Neural cell (in vitro differentiated cells): ENCODE results near the gene VPS26B. TPM values are rescaled to one million over a fixed set of nuclear protein-coding genes. Genes with fewer than 3 reads are reported as not detected.

Source experiments
- H2AFZ ChIP-seq: fragments of 200-600, 300-800 bp; sonication (generic), shearing (Covaris generic); 2 replicates; pipeline ENCODE4 v1.6.0; 2014; ENCODE audit warnings: low read depth, mild to moderate bottlenecking, antibody characterized with exemption, low read length, moderate library complexity
- H3F3A ChIP-seq: fragments of 200-600 bp; shearing (Covaris generic); 2 replicates; pipeline ENCODE4 v1.6.1; 2016; ENCODE audit warnings: mild to moderate bottlenecking, moderate library complexity, mixed read lengths, antibody characterized with exemption, low read length; ENCODE audit not compliant: insufficient read depth, poor library complexity, severe bottlenecking
- H3K27ac ChIP-seq: fragments of 200-600, 300-800 bp; sonication (generic), shearing (Covaris generic); 2 replicates; pipeline ENCODE4 v1.5.1; 2014; ENCODE audit warnings: mild to moderate bottlenecking, low read length, moderate library complexity
- H3K27me3 ChIP-seq: fragments of 300-800, 200-600 bp; sonication (generic), shearing (Covaris generic); 2 replicates; pipeline ENCODE4 v1.6.0; 2014; ENCODE audit warnings: mild to moderate bottlenecking, low read depth, low read length, moderate library complexity; ENCODE audit not compliant: insufficient read depth
- H3K36me3 ChIP-seq: fragments of 300-800, 200-600 bp; sonication (generic), shearing (Covaris generic); 2 replicates; pipeline ENCODE4 v1.5.1; 2014; ENCODE audit warnings: mild to moderate bottlenecking, antibody characterized with exemption, low read length, moderate library complexity; ENCODE audit not compliant: insufficient read depth
- H3K4me2 ChIP-seq: fragments of 300-800, 200-600 bp; sonication (generic), shearing (Covaris generic); 2 replicates; pipeline ENCODE4 v1.6.0; 2014; ENCODE audit warnings: mild to moderate bottlenecking, low read length
- H3K4me3 ChIP-seq: fragments of 300-800, 200-600 bp; sonication (generic), shearing (Covaris generic); 2 replicates; pipeline ENCODE4 v1.5.1; 2014; ENCODE audit warnings: mild to moderate bottlenecking, low read length, moderate library complexity
- H3K79me2 ChIP-seq: fragments of 200-600 bp; shearing (Covaris generic); replicated peaks from 2 replicates; pipeline ENCODE4 v1.6.0; 2014; ENCODE audit warnings: mild to moderate bottlenecking, low read length, moderate library complexity; ENCODE audit not compliant: insufficient read depth
- H3K9ac ChIP-seq: fragments of 300-800, 200-600 bp; sonication (generic), shearing (Covaris generic); 2 replicates; pipeline ENCODE4 v1.6.1; 2016; ENCODE audit warnings: mild to moderate bottlenecking, low read length, mixed read lengths
- H3K9me2 ChIP-seq: fragments of 200-600 bp; shearing (Covaris generic); 2 replicates; pipeline ENCODE4 v1.6.1; 2016; ENCODE audit warnings: mild to moderate bottlenecking, low read length, mixed read lengths; ENCODE audit not compliant: insufficient read depth
- H3K9me3 ChIP-seq: fragments of 200-600, 300-800 bp; sonication (generic), shearing (Covaris generic); 2 replicates; pipeline ENCODE4 v1.6.1; 2016; ENCODE audit warnings: mild to moderate bottlenecking, mixed run types, low read length, moderate library complexity, mixed read lengths
- H4K20me1 ChIP-seq: fragments of 200-600 bp; shearing (Covaris generic); 2 replicates; pipeline ENCODE4 v1.6.1; 2016; ENCODE audit warnings: mild to moderate bottlenecking, mixed run types; ENCODE audit not compliant: insufficient read depth
- CTCF ChIP-seq: fragments of 450-650 bp; IDR thresholded peaks from 2 replicates; pipeline ENCODE4 v1.5.1; 2014; ENCODE audit warnings: antibody characterized with exemption, mild to moderate bottlenecking, moderate library complexity; ENCODE audit not compliant: poor library complexity, severe bottlenecking
- EP300 ChIP-seq: fragments of 450-650 bp; conservative IDR thresholded peaks from 2 replicates; pipeline ENCODE4 v1.6.1; 2014; ENCODE audit warnings: antibody characterized with exemption, mild to moderate bottlenecking, moderate library complexity; ENCODE audit not compliant: poor library complexity, severe bottlenecking
- EZH2 ChIP-seq: fragments of 200-600, 300-800 bp; shearing (Covaris generic), sonication (generic); IDR thresholded peaks from 2 replicates; pipeline ENCODE4 v1.6.1; 2014; ENCODE audit warnings: antibody characterized with exemption, low read length, borderline replicate concordance, mild to moderate bottlenecking; ENCODE audit not compliant: insufficient read depth, poor library complexity, severe bottlenecking
- MXI1 ChIP-seq: fragments of 450-650 bp; conservative IDR thresholded peaks from 2 replicates; pipeline ENCODE4 v1.6.1; 2014; ENCODE audit warnings: antibody characterized with exemption, mild to moderate bottlenecking; ENCODE audit not compliant: poor library complexity, severe bottlenecking
- POLR2AphosphoS5 ChIP-seq: IDR thresholded peaks from 2 replicates; pipeline ENCODE4 v1.6.1; 2012
- RAD21 ChIP-seq: fragments of 450-650 bp; conservative IDR thresholded peaks from 2 replicates; pipeline ENCODE4 v1.6.1; 2014; ENCODE audit warnings: antibody characterized with exemption, mild to moderate bottlenecking, moderate library complexity
- REST ChIP-seq: IDR thresholded peaks from 2 replicates; pipeline ENCODE4 v1.6.1; 2012; ENCODE audit warnings: borderline replicate concordance
- SMC3 ChIP-seq: fragments of 450-650 bp; conservative IDR thresholded peaks from 2 replicates; pipeline ENCODE4 v1.6.1; 2014; ENCODE audit warnings: antibody characterized with exemption, mild to moderate bottlenecking, moderate library complexity; ENCODE audit not compliant: poor library complexity
- TAF1 ChIP-seq: IDR thresholded peaks from 2 replicates; pipeline ENCODE4 v1.6.1; 2012; ENCODE audit warnings: low read depth
- polyA plus RNA-seq: library from polyadenylated mRNA; depleted of rRNA; stranded (reverse); fragments of >200 nt; gene quantifications from 2 replicates; pipeline ENCODE4 v1.2.3, GENCODE V29; 2014

The VPS26B gene
- polyA plus RNA-seq, 1 donor from 2014 or later, result 72.6 TPM

- peaks cover 6% of the 10 kb centered on the region for H3K36me3 ChIP-seq
- H3K79me2 ChIP-seq, result no peaks in the 10 kb centered on the region
- no peak overlapping the region for H2AFZ ChIP-seq
- no peak overlapping the region for H3K4me2 ChIP-seq
- H3K27me3 ChIP-seq, result no peaks in the 10 kb centered on the region
- H3K27ac ChIP-seq, result no peak overlapping the region
- no peaks in the 10 kb centered on the region for H3K9me3 ChIP-seq
- TF ChIP-seq REST (no peak), RAD21 (no peak), CTCF (no peak), POLR2AphosphoS5 (no peak), MXI1 (no peak), EZH2 (no peak), TAF1 (no peak), EP300 (no peak), SMC3 (no peak)
- H3K9ac ChIP-seq, result no peak overlapping the region
- no peak overlapping the region for H3K4me3 ChIP-seq
- H3K9me2 ChIP-seq, result no peaks in the 10 kb centered on the region
- H4K20me1 ChIP-seq, result no peaks in the 10 kb centered on the region
- H3F3A ChIP-seq, result no peaks in the 10 kb centered on the region
Measured at GRCh38 chr11:134236834-134237556, 12.5 kb downstream of the VPS26B start.

- TF ChIP-seq RAD21 (no peak), MXI1 (no peak), REST (no peak), POLR2AphosphoS5 (no peak), SMC3 (no peak), TAF1 (no peak), CTCF (no peak), EP300 (no peak), EZH2 (no peak)
- Histone ChIP-seq H3K4me2 (no peak overlapping the region), H3K9ac (no peak overlapping the region), H3K4me3 (no peak overlapping the region), H3K27me3 (no peaks in the 10 kb centered on the region), H3F3A (no peaks in the 10 kb centered on the region), H3K79me2 (no peaks in the 10 kb centered on the region), H3K9me2 (no peaks in the 10 kb centered on the region), H3K36me3 (peaks cover 6% of the 10 kb centered on the region), H4K20me1 (no peaks in the 10 kb centered on the region), H2AFZ (no peak overlapping the region), H3K27ac (no peak overlapping the region), H3K9me3 (no peaks in the 10 kb centered on the region)
Measured at GRCh38 chr11:134237557-134237922, 13.1 kb downstream of the VPS26B start.
